ENCODE results near the gene ABCC10. TPM values are rescaled to one million over a fixed set of nuclear protein-coding genes. Genes with fewer than 3 reads are reported as not detected.

The ABCC10 gene
- total RNA-seq, 1 experiment from 2014 or later = 31.8 TPM

GRCh38 chr6:43461936-43462335 is 34.6 kb downstream of the ABCC10 start:
- Histone ChIP-seq H2BK12ac (ENCODE audit: insufficient read length, low read depth, low read length) (no peak overlapping the region), H2BK120ac (ENCODE audit: low read depth, low read length, poor library complexity, severe bottlenecking) (no peak overlapping the region), H4K20me1 (ENCODE audit: control insufficient read depth, insufficient read depth, insufficient read length) (no peaks in the 10 kb centered on the region), H2BK20ac (ENCODE audit: low read depth, low read length, poor library complexity, severe bottlenecking) (no peak overlapping the region), H3K79me2 (ENCODE audit: insufficient read depth, low read length) (no peaks in the 10 kb centered on the region), H3K56ac (ENCODE audit: insufficient read length, low read depth, low read length) (no peak overlapping the region), H4K5ac (ENCODE audit: insufficient read length, low read depth, low read length) (no peak overlapping the region), H3K14ac (ENCODE audit: insufficient read depth, low read length) (no peak overlapping the region), H3K9ac (ENCODE audit: extremely low read depth, insufficient read length, low read length) (no peak overlapping the region), H3K9me3 (ENCODE audit: control insufficient read depth, low read depth, low read length) (no peaks in the 10 kb centered on the region), H3K23me2 (ENCODE audit: insufficient read length, low read depth, low read length, poor library complexity, severe bottlenecking) (no peaks in the 10 kb centered on the region), H4K8ac (replicated peaks; ENCODE audit: insufficient read length, low read depth, low read length) (no peak overlapping the region), H2AFZ (ENCODE audit: low read length) (no peak overlapping the region), H3K27ac (ENCODE audit: insufficient read length, low read depth, low read length) (no peak overlapping the region), H3K4me1 (ENCODE audit: insufficient read depth, low read length) (no peaks in the 10 kb centered on the region), H3K18ac (ENCODE audit: insufficient read length, low read depth, low read length) (no peak overlapping the region), H3K4me2 (ENCODE audit: insufficient read depth, insufficient read length, low read length) (no peak overlapping the region), H2BK5ac (ENCODE audit: insufficient read length, low read length) (no peak overlapping the region), H3T11ph (ENCODE audit: low read length) (no peak overlapping the region), H3K79me1 (ENCODE audit: insufficient read depth, low read depth, low read length, poor library complexity, severe bottlenecking) (no peaks in the 10 kb centered on the region), H3K23ac (ENCODE audit: insufficient read length, low read depth, low read length) (no peak overlapping the region), H3K27me3 (ENCODE audit: insufficient read depth, low read length) (no peaks in the 10 kb centered on the region; the same call in 1 of the 2 replicates), H4K91ac (ENCODE audit: insufficient read length, low read depth, low read length) (no peak overlapping the region), H2BK15ac (ENCODE audit: low read depth, low read length) (no peak overlapping the region), H3K4ac (ENCODE audit: low read depth, low read length) (no peak overlapping the region), H2AK5ac (ENCODE audit: insufficient read length, low read length) (no peak overlapping the region)
- Mint-ChIP-seq H3K36me3 (ENCODE audit: insufficient read depth in 1 of 3, low read depth in 3 of 3) (no peaks in the 10 kb centered on the region), H3K4me1 (peaks cover under 1 to 4% of the 10 kb centered on the region in 2 experiments; a peak in 2 of 4 replicates), H3K4me3 (no peak overlapping the region), H3K27ac (no peak overlapping the region), H3K27me3 (ENCODE audit: low read depth) (peaks cover 21% of the 10 kb centered on the region), H3K9me3 (no peaks in the 10 kb centered on the region)
- TF ChIP-seq, protein P1, sequence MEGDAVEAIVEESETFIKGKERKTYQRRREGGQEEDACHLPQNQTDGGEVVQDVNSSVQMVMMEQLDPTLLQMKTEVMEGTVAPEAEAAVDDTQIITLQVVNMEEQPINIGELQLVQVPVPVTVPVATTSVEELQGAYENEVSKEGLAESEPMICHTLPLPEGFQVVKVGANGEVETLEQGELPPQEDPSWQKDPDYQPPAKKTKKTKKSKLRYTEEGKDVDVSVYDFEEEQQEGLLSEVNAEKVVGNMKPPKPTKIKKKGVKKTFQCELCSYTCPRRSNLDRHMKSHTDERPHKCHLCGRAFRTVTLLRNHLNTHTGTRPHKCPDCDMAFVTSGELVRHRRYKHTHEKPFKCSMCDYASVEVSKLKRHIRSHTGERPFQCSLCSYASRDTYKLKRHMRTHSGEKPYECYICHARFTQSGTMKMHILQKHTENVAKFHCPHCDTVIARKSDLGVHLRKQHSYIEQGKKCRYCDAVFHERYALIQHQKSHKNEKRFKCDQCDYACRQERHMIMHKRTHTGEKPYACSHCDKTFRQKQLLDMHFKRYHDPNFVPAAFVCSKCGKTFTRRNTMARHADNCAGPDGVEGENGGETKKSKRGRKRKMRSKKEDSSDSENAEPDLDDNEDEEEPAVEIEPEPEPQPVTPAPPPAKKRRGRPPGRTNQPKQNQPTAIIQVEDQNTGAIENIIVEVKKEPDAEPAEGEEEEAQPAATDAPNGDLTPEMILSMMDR (conservative IDR thresholded peaks at IDR 0.05) = no peak
- DNase-seq = no peak
- 100% methylated on average over 1 of the region's 5 CpGs for WGBS (ENCODE audit: extremely low coverage, insufficient read length, low lambda C conversion rate)
